ENCODE data around the gene CACNA1D.

CACNA1D gene

GRCh38 chr3:53812434-53812833 lies 318.0 kb downstream of the CACNA1D start:
- peak; percentile 18 for TF ChIP-seq CTCF (IDR thresholded peaks at IDR 0.05; ENCODE audit: insufficient read depth, low read depth, low read length, missing control alignments)
- DNase-seq (ENCODE audit: low read depth): peak; percentile 10
- no peak overlapping the region for H3K4me3 ChIP-seq (ENCODE audit: low read depth, low read length)

GRCh38 chr3:53813229-53813628 lies 318.8 kb downstream of the CACNA1D start:
- DNase-seq (ENCODE audit: low read depth): no peak
- no peak overlapping the region for H3K4me3 ChIP-seq (ENCODE audit: low read depth, low read length)
- no peak for TF ChIP-seq CTCF (IDR thresholded peaks at IDR 0.05; ENCODE audit: insufficient read depth, low read depth, low read length, missing control alignments)

- no peak for DNase-seq (ENCODE audit: low read depth)
- H3K4me3 ChIP-seq (ENCODE audit: low read depth, low read length): no peak overlapping the region
- TF ChIP-seq CTCF (IDR thresholded peaks at IDR 0.05; ENCODE audit: insufficient read depth, low read depth, low read length, missing control alignments): no peak
These were observed 319.5 kb downstream of the CACNA1D start for GRCh38 chr3:53813876-53814275.

GRCh38 chr3:53815067-53815466 lies 320.7 kb downstream of the CACNA1D start:
- TF ChIP-seq CTCF (IDR thresholded peaks at IDR 0.05; ENCODE audit: insufficient read depth, low read depth, low read length, missing control alignments): no peak
- no peak overlapping the region for H3K4me3 ChIP-seq (ENCODE audit: low read depth, low read length)
- DNase-seq (ENCODE audit: low read depth): no peak

GRCh38 chr3:53815651-53816050 lies 321.2 kb downstream of the CACNA1D start:
- DNase-seq (ENCODE audit: low read depth): no peak
- TF ChIP-seq CTCF (IDR thresholded peaks at IDR 0.05; ENCODE audit: insufficient read depth, low read depth, low read length, missing control alignments): no peak
- no peak overlapping the region for H3K4me3 ChIP-seq (ENCODE audit: low read depth, low read length)

- DNase-seq (ENCODE audit: low read depth): peak; percentile 18
- no peak for TF ChIP-seq CTCF (IDR thresholded peaks at IDR 0.05; ENCODE audit: insufficient read depth, low read depth, low read length, missing control alignments)
- H3K4me3 ChIP-seq (ENCODE audit: low read depth, low read length): no peak overlapping the region
These were observed 322.0 kb downstream of the CACNA1D start for GRCh38 chr3:53816425-53816824.

GRCh38 chr3:53817211-53817610 lies 322.8 kb downstream of the CACNA1D start:
- no peak for DNase-seq (ENCODE audit: low read depth)
- TF ChIP-seq CTCF (IDR thresholded peaks at IDR 0.05; ENCODE audit: insufficient read depth, low read depth, low read length, missing control alignments): no peak
- H3K4me3 ChIP-seq (ENCODE audit: low read depth, low read length): no peak overlapping the region
